Measurements from ENCODE around the gene SLC38A3.

The SLC38A3 gene

DNA sequence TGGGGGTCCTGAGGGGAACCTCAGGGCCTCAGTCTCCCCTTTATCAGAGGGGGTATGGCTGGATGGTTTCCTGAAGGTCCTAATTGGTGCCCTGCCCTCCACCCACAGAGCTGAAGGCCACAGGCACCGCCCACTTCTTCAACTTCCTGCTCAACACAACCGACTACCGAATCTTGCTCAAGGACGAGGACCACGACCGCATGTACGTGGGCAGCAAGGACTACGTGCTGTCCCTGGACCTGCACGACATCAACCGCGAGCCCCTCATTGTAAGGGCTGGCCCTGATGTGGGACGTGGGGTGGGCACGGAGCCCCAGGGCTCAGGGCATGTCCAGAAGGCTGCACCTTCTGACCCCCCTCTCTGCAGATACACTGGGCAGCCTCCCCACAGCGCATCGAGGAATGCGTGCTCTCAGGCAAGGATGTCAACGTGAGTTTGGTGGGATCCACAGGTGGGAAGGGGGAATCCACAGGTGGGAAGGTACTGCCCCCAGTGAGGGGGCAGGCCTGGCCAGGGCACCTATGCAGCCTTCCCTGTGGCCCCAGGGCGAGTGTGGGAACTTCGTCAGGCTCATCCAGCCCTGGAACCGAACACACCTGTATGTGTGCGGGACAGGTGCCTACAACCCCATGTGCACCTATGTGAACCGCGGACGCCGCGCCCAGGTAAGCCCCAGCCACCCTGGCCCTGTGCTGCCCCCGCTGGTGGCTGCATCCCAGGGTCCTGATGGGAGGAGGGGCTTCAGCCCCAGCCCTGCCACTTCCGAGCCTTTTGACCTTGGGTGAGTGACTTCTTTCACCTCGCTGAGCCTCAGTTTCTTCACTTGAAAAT lies 31.2 kb upstream of the SLC38A3 start:
- no peak for DNase-seq (ENCODE audit: low spot score)
- no peak for TF ChIP-seq CTCF (IDR thresholded peaks at IDR 0.05; ENCODE audit: borderline replicate concordance, control extremely low read depth, extremely low read depth, insufficient read depth, missing control alignments)
- in situ Hi-C loops (cut with MboI; ENCODE audit: low sequenced_read_pairs, unreplicated experiment): no loop called here

GRCh38 chr3:50174517-50174895 lies 30.6 kb upstream of the SLC38A3 start:
- DNase-seq (ENCODE audit: low spot score): no peak
- TF ChIP-seq CTCF (IDR thresholded peaks at IDR 0.05; ENCODE audit: borderline replicate concordance, control extremely low read depth, extremely low read depth, insufficient read depth, missing control alignments): no peak
- in situ Hi-C loops (cut with MboI; ENCODE audit: low sequenced_read_pairs, unreplicated experiment): no loop called here

DNA sequence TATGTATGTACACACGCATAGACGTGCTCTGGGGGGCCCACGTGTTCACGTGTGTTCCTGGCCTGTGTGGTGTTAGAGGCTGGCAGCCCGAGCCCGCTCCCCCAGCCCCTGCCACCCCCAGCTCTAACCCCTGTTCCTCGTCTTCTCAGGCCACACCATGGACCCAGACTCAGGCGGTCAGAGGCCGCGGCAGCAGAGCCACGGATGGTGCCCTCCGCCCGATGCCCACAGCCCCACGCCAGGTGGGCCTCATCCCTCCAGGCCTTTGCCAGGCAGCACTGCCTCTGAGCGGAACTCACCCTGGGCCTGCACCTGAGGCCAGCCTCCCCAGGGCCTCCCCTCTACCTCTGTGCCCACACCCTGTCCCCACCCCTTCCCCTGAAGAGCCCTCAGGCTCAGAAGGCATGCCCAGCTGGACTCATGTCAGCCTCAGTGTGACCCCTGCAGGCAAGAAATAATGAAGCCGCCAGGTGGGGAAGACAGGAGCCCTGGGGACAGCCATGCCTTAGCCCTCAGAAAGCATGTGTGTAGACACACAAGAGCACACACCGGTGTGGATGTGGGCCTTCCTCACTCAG lies 30.0 kb upstream of the SLC38A3 start:
- no peak for TF ChIP-seq CTCF (IDR thresholded peaks at IDR 0.05; ENCODE audit: borderline replicate concordance, control extremely low read depth, extremely low read depth, insufficient read depth, missing control alignments)
- in situ Hi-C loops (cut with MboI; ENCODE audit: low sequenced_read_pairs, unreplicated experiment): no loop called here
- DNase-seq (ENCODE audit: low spot score): no peak

DNA sequence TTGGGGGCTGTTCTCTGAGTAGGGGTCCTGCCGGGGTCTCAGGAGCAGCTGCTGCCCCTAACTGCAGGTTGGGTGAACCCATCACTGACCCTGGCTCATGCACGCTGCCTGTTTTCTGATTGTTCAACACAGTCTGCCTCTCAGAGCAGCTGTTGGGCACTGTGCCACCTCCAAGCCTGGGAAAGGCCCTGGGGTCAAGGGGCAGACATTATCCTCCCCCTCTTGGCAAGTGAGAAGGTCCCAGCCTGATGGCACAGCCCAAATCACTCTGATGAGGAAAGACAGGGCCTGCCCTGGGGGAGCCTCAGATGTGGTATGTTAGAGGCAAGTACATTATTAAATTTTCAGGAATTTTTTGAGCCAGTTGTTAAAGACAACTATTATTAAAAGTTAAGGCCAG lies 27.7 kb upstream of the SLC38A3 start:
- DNase-seq (ENCODE audit: low spot score): no peak
- in situ Hi-C loops (cut with MboI; ENCODE audit: low sequenced_read_pairs, unreplicated experiment): no loop called here
- TF ChIP-seq CTCF (IDR thresholded peaks at IDR 0.05; ENCODE audit: borderline replicate concordance, control extremely low read depth, extremely low read depth, insufficient read depth, missing control alignments): no peak

DNA sequence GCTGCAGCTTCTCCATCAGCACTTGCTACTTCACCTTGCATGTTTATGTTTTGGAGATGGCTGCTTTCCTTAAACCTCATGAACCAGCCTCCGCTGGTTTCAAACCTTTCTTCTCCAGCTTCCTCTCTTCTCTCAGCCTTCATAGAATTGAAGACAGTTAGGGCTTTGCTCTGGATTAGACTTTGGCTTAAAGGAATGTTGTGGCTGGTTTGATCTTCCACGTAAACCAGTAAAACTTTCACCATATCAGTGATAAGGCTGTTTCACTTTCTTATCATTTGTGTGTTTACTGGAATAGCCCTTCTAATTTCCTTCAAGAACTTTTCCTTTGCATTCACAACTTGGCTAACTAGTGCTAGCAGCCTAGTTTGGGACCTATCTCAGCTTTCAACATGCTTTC lies 25.4 kb upstream of the SLC38A3 start:
- DNase-seq (ENCODE audit: low spot score): no peak
- no peak for TF ChIP-seq CTCF (IDR thresholded peaks at IDR 0.05; ENCODE audit: borderline replicate concordance, control extremely low read depth, extremely low read depth, insufficient read depth, missing control alignments)
- in situ Hi-C loops (cut with MboI; ENCODE audit: low sequenced_read_pairs, unreplicated experiment): no loop called here

- in situ Hi-C loops (cut with MboI; ENCODE audit: low sequenced_read_pairs, unreplicated experiment): no loop called here
- TF ChIP-seq CTCF (IDR thresholded peaks at IDR 0.05; ENCODE audit: borderline replicate concordance, control extremely low read depth, extremely low read depth, insufficient read depth, missing control alignments): no peak
- DNase-seq (ENCODE audit: low spot score): no peak
These were observed 23.1 kb upstream of the SLC38A3 start for GRCh38 chr3:50181985-50182384.
